OCI-LY1 (cell line): ENCODE results near the gene KATNAL1.
"Not testable (repeated sequence)": the region's sequence is repeated elsewhere in the genome, so short reads cannot be mapped to it uniquely, and the experiment has no call there.

Experiments used
- H2AFZ ChIP-seq: fragments of 200-600 bp; sonication (generic), shearing (Covaris generic); 2 replicates; pipeline ENCODE4 v1.6.0; 2014; ENCODE audit warnings: antibody characterized with exemption, mild to moderate bottlenecking, low read length
- H3F3A ChIP-seq: fragments of 200-600 bp; sonication (generic), shearing (Covaris generic); 2 replicates; pipeline ENCODE4 v1.6.0; 2014; ENCODE audit warnings: mild to moderate bottlenecking, antibody characterized with exemption, low read length, moderate library complexity; ENCODE audit not compliant: insufficient read depth
- H3K27ac ChIP-seq: fragments of 200-600 bp; sonication (generic); 2 replicates; pipeline ENCODE4 v1.5.1; 2014; ENCODE audit warnings: low read length, mixed run types, mild to moderate bottlenecking, low read depth; ENCODE audit not compliant: poor library complexity, severe bottlenecking
- H3K27me3 ChIP-seq: fragments of 200-600 bp; sonication (generic); 2 replicates; pipeline ENCODE4 v1.6.0; 2014; ENCODE audit warnings: antibody characterized with exemption, mild to moderate bottlenecking, low read length, moderate library complexity; ENCODE audit not compliant: insufficient read depth
- H3K36me3 ChIP-seq: fragments of 200-600 bp; sonication (generic); 2 replicates; pipeline ENCODE4 v1.6.1; 2014; ENCODE audit warnings: mild to moderate bottlenecking, antibody characterized with exemption, low read length, moderate library complexity, mixed read lengths; ENCODE audit not compliant: insufficient read depth
- H3K4me1 ChIP-seq: fragments of 200-600 bp; sonication (generic); 2 replicates; pipeline ENCODE4 v1.5.1; 2014; ENCODE audit warnings: mild to moderate bottlenecking, low read length, moderate library complexity; ENCODE audit not compliant: insufficient read depth, severe bottlenecking
- H3K4me2 ChIP-seq: fragments of 200-600 bp; sonication (generic), shearing (Covaris generic); 2 replicates; pipeline ENCODE4 v1.6.1; 2014; ENCODE audit warnings: low read length
- H3K4me3 ChIP-seq: fragments of 200-600 bp; sonication (generic); 2 replicates; pipeline ENCODE4 v1.5.1; 2014; ENCODE audit warnings: low read length, low read depth, mild to moderate bottlenecking, mixed read lengths; ENCODE audit not compliant: poor library complexity, severe bottlenecking
- H3K79me2 ChIP-seq: fragments of 200-600 bp; shearing (Covaris generic); 2 replicates; pipeline ENCODE4 v1.6.1; 2016; ENCODE audit warnings: mixed run types, low read length, mixed read lengths; ENCODE audit not compliant: insufficient read depth
- H3K9ac ChIP-seq: fragments of 200-600 bp; sonication (generic), shearing (Covaris generic); 2 replicates; pipeline ENCODE4 v1.6.1; 2014; ENCODE audit warnings: mild to moderate bottlenecking, low read length, mixed read lengths
- H3K9me2 ChIP-seq: fragments of 200-600 bp; sonication (generic), shearing (Covaris generic); 2 replicates; pipeline ENCODE4 v1.6.1; 2014; ENCODE audit warnings: low read depth, mild to moderate bottlenecking, low read length, mixed read lengths
- H3K9me3 ChIP-seq: fragments of 200-600 bp; shearing (Covaris generic); 2 replicates; pipeline ENCODE4 v1.6.1; 2014; ENCODE audit warnings: low read length, mixed read lengths
- H4K20me1 ChIP-seq: fragments of 200-600 bp; sonication (generic), shearing (Covaris generic); 2 replicates; pipeline ENCODE4 v1.6.0; 2016; ENCODE audit warnings: mild to moderate bottlenecking, low read length; ENCODE audit not compliant: insufficient read depth
- EZH2 ChIP-seq: fragments of 200-600 bp; sonication (generic), shearing (Covaris generic); IDR thresholded peaks from 2 replicates; pipeline ENCODE4 v1.8.0; 2017; ENCODE audit warnings: borderline replicate concordance, mixed run types, mild to moderate bottlenecking, antibody characterized with exemption, low read length, moderate library complexity, mixed read lengths
- TF ChIP-seq, protein P1 (sequence below): fragments of 200-600 bp; sonication (generic), shearing (Covaris generic); IDR thresholded peaks from 2 replicates; pipeline ENCODE4 v1.5.1; 2017; ENCODE audit warnings: mild to moderate bottlenecking, antibody characterized with exemption, low read length, moderate library complexity, mixed read lengths

The KATNAL1 gene

DNA sequence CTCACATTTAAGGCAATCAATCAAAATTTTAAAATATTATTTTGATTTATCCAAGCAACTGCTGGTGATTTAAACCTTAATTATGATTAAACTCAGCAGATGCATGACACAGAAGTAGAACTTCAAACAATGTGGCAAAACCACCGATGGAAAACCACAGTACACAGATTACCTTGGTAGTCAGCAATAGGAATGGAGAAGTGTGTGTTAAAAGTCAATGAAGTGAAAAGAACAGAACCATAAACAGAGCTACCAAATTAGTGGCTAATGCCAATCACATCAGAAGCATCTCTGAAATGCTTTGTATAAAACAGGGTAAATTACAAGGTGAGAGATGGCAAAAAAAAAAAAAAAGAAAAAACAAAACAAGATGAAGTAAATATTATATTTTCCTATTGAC lies 31.2 kb downstream of the KATNAL1 start:
- Histone ChIP-seq H3K4me3 (no peak overlapping the region), H3K27ac (no peak overlapping the region), H3K36me3 (peaks cover 29% of the 10 kb centered on the region), H3K27me3 (no peaks in the 10 kb centered on the region), H3K9ac (no peak overlapping the region), H3K9me2 (no peaks in the 10 kb centered on the region), H4K20me1 (no peaks in the 10 kb centered on the region), H2AFZ (no peak overlapping the region), H3K4me2 (no peak overlapping the region), H3K9me3 (peaks cover 4% of the 10 kb centered on the region; the same call in 1 of the 2 replicates), H3K4me1 (peaks cover 11% of the 10 kb centered on the region), H3K79me2 (no peaks in the 10 kb centered on the region), H3F3A (no peaks in the 10 kb centered on the region)
- TF ChIP-seq, protein P1, sequence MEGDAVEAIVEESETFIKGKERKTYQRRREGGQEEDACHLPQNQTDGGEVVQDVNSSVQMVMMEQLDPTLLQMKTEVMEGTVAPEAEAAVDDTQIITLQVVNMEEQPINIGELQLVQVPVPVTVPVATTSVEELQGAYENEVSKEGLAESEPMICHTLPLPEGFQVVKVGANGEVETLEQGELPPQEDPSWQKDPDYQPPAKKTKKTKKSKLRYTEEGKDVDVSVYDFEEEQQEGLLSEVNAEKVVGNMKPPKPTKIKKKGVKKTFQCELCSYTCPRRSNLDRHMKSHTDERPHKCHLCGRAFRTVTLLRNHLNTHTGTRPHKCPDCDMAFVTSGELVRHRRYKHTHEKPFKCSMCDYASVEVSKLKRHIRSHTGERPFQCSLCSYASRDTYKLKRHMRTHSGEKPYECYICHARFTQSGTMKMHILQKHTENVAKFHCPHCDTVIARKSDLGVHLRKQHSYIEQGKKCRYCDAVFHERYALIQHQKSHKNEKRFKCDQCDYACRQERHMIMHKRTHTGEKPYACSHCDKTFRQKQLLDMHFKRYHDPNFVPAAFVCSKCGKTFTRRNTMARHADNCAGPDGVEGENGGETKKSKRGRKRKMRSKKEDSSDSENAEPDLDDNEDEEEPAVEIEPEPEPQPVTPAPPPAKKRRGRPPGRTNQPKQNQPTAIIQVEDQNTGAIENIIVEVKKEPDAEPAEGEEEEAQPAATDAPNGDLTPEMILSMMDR: no peak
- no peak for TF ChIP-seq EZH2

DNA sequence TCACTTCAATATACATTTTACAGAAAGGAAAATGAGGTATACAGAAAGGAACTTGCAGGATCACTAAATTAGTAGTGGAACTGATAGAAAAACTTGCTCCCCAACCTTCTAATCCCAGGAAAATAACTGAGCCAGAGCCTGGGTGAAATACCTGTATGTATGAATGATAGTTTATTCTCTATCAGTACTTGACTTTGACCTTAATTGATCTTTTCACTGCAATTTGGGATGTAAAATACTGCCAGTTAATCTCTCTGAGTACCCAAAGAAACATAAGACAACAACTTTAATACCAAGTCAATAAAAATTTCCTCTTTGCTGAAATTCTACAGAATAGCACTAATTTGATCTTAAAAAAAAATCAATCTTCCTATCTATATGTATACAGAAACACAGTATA lies 33.3 kb downstream of the KATNAL1 start:
- no peak overlapping the region for H3K4me2 ChIP-seq
- no peak overlapping the region for H3K4me3 ChIP-seq
- peaks cover 11% of the 10 kb centered on the region for H3K4me1 ChIP-seq
- no peaks in the 10 kb centered on the region for H3K79me2 ChIP-seq
- H3K9me3 ChIP-seq: peaks cover 4% of the 10 kb centered on the region; the same call in 1 of the 2 replicates
- H2AFZ ChIP-seq: no peak overlapping the region
- no peaks in the 10 kb centered on the region for H3F3A ChIP-seq
- no peak for TF ChIP-seq EZH2
- TF ChIP-seq, protein P1: no peak
- no peaks in the 10 kb centered on the region for H4K20me1 ChIP-seq
- peaks cover 21% of the 10 kb centered on the region for H3K36me3 ChIP-seq
- H3K9me2 ChIP-seq: no peaks in the 10 kb centered on the region
- H3K27me3 ChIP-seq: no peaks in the 10 kb centered on the region
- H3K27ac ChIP-seq: no peak overlapping the region
- H3K9ac ChIP-seq: no peak overlapping the region

DNA sequence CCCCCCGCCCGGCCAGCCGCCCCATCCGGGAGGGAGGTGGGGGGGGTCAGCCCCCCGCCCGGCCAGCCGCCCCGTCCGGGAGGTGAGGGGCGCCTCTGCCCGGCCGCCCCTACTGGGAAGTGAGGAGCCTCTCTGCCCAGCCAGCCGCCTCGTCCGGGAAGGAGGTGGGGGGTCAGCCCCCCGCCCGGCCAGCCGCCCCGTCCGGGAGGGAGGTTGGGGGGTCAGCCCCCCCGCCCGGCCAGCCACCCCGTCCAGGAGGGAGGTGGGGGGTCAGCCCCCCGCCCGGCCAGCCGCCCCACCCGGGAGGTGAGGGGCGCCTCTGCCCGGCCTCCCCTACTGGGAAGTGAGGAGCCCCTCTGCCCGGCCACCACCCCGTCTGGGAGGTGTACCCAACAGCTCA lies 37.3 kb downstream of the KATNAL1 start:
- not testable (repeated sequence) for H3K79me2 ChIP-seq, H3K9me3 ChIP-seq, H3K4me3 ChIP-seq, H2AFZ ChIP-seq, H3F3A ChIP-seq, H3K9ac ChIP-seq, H4K20me1 ChIP-seq, H3K27ac ChIP-seq, H3K36me3 ChIP-seq, H3K27me3 ChIP-seq, H3K4me2 ChIP-seq, H3K9me2 ChIP-seq, H3K4me1 ChIP-seq

DNA sequence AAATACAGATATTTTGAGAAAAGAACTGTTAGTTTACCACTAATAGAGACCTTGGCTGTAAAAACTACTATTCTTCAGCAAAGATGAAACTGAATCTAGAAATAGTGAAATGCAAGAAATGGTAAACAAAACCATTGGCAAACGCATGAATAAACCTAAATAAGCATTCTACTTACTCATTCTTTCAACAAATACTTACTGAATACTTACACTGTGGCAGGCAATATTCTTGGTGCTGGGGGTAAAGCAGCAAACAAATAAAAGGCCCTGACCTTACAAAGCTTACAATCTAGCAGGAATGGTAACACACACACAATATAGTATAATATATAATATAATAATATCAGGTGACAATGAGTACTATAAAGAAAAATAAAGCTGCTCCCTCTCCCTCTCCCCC lies 38.7 kb downstream of the KATNAL1 start:
- no peaks in the 10 kb centered on the region for H4K20me1 ChIP-seq
- H3F3A ChIP-seq: no peaks in the 10 kb centered on the region
- no peak for TF ChIP-seq EZH2
- TF ChIP-seq, protein P1: no peak
- no peaks in the 10 kb centered on the region for H3K36me3 ChIP-seq
- no peaks in the 10 kb centered on the region for H3K27me3 ChIP-seq
- H3K27ac ChIP-seq: no peak overlapping the region
- H3K9me3 ChIP-seq: no peaks in the 10 kb centered on the region
- no peaks in the 10 kb centered on the region for H3K9me2 ChIP-seq
- H2AFZ ChIP-seq: no peak overlapping the region
- H3K79me2 ChIP-seq: 0 out of 2 replicates have a peak, but pooled peaks cover 3% of the 10 kb centered on the region
- H3K4me3 ChIP-seq: no peak overlapping the region
- H3K9ac ChIP-seq: no peak overlapping the region
- H3K4me2 ChIP-seq: no peak overlapping the region
- H3K4me1 ChIP-seq: no peaks in the 10 kb centered on the region
